SK-N-SH (cell line): ENCODE data around the gene PROC. TPM values are rescaled to one million over a fixed set of nuclear protein-coding genes. Genes with fewer than 3 reads are reported as not detected.

Experiments used
- CTCF ChIA-PET: fragments of 300-600, 350-600 bp; formaldehyde crosslinking; extraction: SDS; loops from one replicate; lab custom pipeline; 2021; lab: Yijun Ruan, JAX
- POLR2A ChIA-PET: fragments of 350-600 bp; sonication (Branson Sonifier 250); formaldehyde crosslinking; extraction: SDS; loops from one replicate; lab custom pipeline; 2020; ENCODE audit warnings: antibody characterized with exemption, inconsistent platforms; lab: Yijun Ruan, JAX
- DNase-seq: peaks from one replicate; pipeline ENCODE4 v3.0.0; 2012
- H2AFZ ChIP-seq: fragments of 200-600 bp; sonication (generic); 2 replicates; pipeline ENCODE4 v1.8.1; 2016; ENCODE audit warnings: antibody characterized with exemption, mild to moderate bottlenecking, low read depth
- H3F3A ChIP-seq: fragments of 200-600 bp; sonication (generic); replicated peaks from 2 replicates; pipeline ENCODE3; 2016; ENCODE audit warnings: antibody characterized with exemption, mild to moderate bottlenecking; ENCODE audit not compliant: insufficient read depth
- H3K27ac ChIP-seq, 2 experiments: fragments of 200-500 bp in 1 of 2; fragments of 200-600 bp in 1 of 2; sonication (Bioruptor generic) in 1 of 2; sonication (generic), shearing (Covaris generic) in 1 of 2; 2 replicates each; pipeline versions ENCODE4 v1.5.1 to v1.6.1; 2014 to 2016; ENCODE audit warnings: low read depth in 2 of 2, inconsistent platforms in 1 of 2, low read length in 1 of 2, mild to moderate bottlenecking in 1 of 2, mixed read lengths in 1 of 2
- H3K27me3 ChIP-seq: fragments of 200-600 bp; sonication (generic), shearing (Covaris generic); 2 replicates; pipeline ENCODE4 v1.6.1; 2016; ENCODE audit warnings: mixed run types; ENCODE audit not compliant: insufficient read depth
- H3K36me3 ChIP-seq, 2 experiments: fragments of 200-500 bp in 1 of 2; fragments of 200-600 bp in 1 of 2; sonication (Bioruptor generic) in 1 of 2; sonication (generic) in 1 of 2; replicated peaks in 1 of 2; 2 replicates each; pipeline versions ENCODE3 to v1.5.1; 2014 to 2016; ENCODE audit warnings: low read length in 1 of 2, mild to moderate bottlenecking in 1 of 2; ENCODE audit not compliant: insufficient read depth in 2 of 2, control insufficient read depth in 1 of 2
- H3K4me1 ChIP-seq, 2 experiments: fragments of 200-500 bp in 1 of 2; fragments of 200-600 bp in 1 of 2; sonication (Bioruptor generic) in 1 of 2; sonication (generic), shearing (Covaris generic) in 1 of 2; 2 replicates each; pipeline versions ENCODE4 v1.5.1 to v1.6.1; 2014 to 2016; ENCODE audit warnings: low read depth in 1 of 2, low read length in 1 of 2, mixed run types in 1 of 2; ENCODE audit not compliant: insufficient read depth in 2 of 2, control insufficient read depth in 1 of 2
- H3K4me2 ChIP-seq: fragments of 200-600 bp; sonication (generic), shearing (Covaris generic); 2 replicates; pipeline ENCODE4 v1.6.1; 2017; ENCODE audit warnings: mixed run types
- H3K4me3 ChIP-seq, 2 experiments: fragments of 200-500 bp in 1 of 2; fragments of 200-600 bp in 1 of 2; sonication (Bioruptor generic) in 1 of 2; sonication (generic), shearing (Covaris generic) in 1 of 2; 2 replicates each; pipeline versions ENCODE4 v1.5.1 to v1.8.1; 2014 to 2016; ENCODE audit warnings: low read depth in 2 of 2, inconsistent platforms in 1 of 2, low read length in 1 of 2, mild to moderate bottlenecking in 1 of 2, mixed read lengths in 1 of 2, moderate library complexity in 1 of 2
- H3K79me2 ChIP-seq: fragments of 200-600 bp; sonication (generic); 2 replicates; pipeline ENCODE4 v1.8.1; 2017; ENCODE audit warnings: mild to moderate bottlenecking; ENCODE audit not compliant: insufficient read depth
- H3K9ac ChIP-seq: fragments of 200-600 bp; sonication (generic); 2 replicates; pipeline ENCODE4 v1.6.1; 2017; ENCODE audit warnings: mixed run types
- H3K9me2 ChIP-seq: fragments of 200-600 bp; sonication (generic); 2 replicates; pipeline ENCODE4 v1.6.1; 2017; ENCODE audit warnings: mixed run types
- H3K9me3 ChIP-seq: fragments of 200-600 bp; sonication (generic); 2 replicates; pipeline ENCODE4 v1.6.1; 2017; ENCODE audit warnings: mixed run types, mild to moderate bottlenecking, moderate library complexity
- H4K20me1 ChIP-seq: fragments of 200-600 bp; sonication (generic); 2 replicates; pipeline ENCODE4 v1.6.1; 2017; ENCODE audit warnings: mild to moderate bottlenecking, mixed run types; ENCODE audit not compliant: insufficient read depth
- CHD2 ChIP-seq: fragments of 150-350 bp; IDR thresholded peaks from 2 replicates; pipeline ENCODE4 v1.6.1; 2018; ENCODE audit warnings: low read length; ENCODE audit not compliant: partially characterized antibody
- ELF1 ChIP-seq: IDR thresholded peaks from 2 replicates; pipeline ENCODE4 v1.4.0; 2012
- FOXM1 ChIP-seq: IDR thresholded peaks from 2 replicates; pipeline ENCODE4 v1.4.0; 2012; ENCODE audit warnings: low read depth, mild to moderate bottlenecking
- NFIC ChIP-seq: IDR thresholded peaks from 2 replicates; pipeline ENCODE4 v1.4.0; 2012; ENCODE audit warnings: borderline replicate concordance
- POLR2AphosphoS5 ChIP-seq: IDR thresholded peaks from 2 replicates; pipeline ENCODE4 v1.6.1; 2012; ENCODE audit warnings: low read depth, low read length
- RCOR1 ChIP-seq: fragments of 150-350 bp; IDR thresholded peaks from 2 replicates; pipeline ENCODE4 v1.6.1; 2017; ENCODE audit warnings: antibody characterized with exemption, low read length
- REST ChIP-seq: IDR thresholded peaks from 2 replicates; pipeline ENCODE4 v1.6.1; 2012; ENCODE audit warnings: mild to moderate bottlenecking, low read depth, low read length, moderate library complexity
- RXRA ChIP-seq: IDR thresholded peaks from 2 replicates; pipeline ENCODE4 v1.4.0; 2012; ENCODE audit warnings: low read depth, mild to moderate bottlenecking, borderline replicate concordance
- TAF1 ChIP-seq: IDR thresholded peaks from 2 replicates; pipeline ENCODE4 v1.6.1; 2012; ENCODE audit warnings: low read depth, mild to moderate bottlenecking, low read length, moderate library complexity, borderline replicate concordance
- YY1 ChIP-seq: IDR thresholded peaks from 2 replicates; pipeline ENCODE4 v1.4.0; 2012; ENCODE audit warnings: low read depth, mild to moderate bottlenecking
- WGBS: methylation state at CpG from one replicate; pipeline ENCODE4 v1.1.6; 2017; ENCODE audit warnings: low lambda C conversion rate; 5-methylcytosine and 5-hydroxymethylcytosine counted together
- polyA plus RNA-seq, 3 experiments: library from polyadenylated mRNA; depleted of rRNA; stranded (reverse); fragments of >200 nt; gene quantifications; 2 replicates each; pipeline ENCODE4 v1.2.3, GENCODE V29; 2012
- TF ChIP-seq, protein P1 (sequence below): fragments of 200-600 bp; sonication (generic); IDR thresholded peaks from 2 replicates; pipeline ENCODE4 v1.6.1; 2017; ENCODE audit warnings: antibody characterized with exemption, mild to moderate bottlenecking, moderate library complexity

Gene PROC
- polyA plus RNA-seq, 1 of the 3 experiments (the other 2 are of a cell fraction): 0.10 TPM

DNA sequence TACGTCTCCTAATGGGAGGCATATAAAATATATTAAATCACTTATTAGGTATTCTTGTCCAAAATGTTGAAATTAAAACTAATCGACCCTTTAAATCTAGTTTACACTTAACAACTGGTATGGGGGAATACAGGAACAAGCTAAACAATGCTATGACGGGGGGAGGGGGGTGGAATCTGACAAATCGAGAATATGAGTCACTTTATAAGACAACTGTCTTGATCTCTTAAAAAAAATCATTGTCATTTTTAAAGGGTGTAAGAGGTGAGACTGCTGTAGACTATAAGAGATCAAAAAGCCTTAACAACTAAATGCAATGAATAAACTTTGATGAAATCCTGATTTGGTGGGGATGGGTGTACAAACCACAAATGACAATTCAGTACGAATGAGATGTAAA, 36.5 kb upstream of the PROC start (continued):
- TF ChIP-seq, protein P1, sequence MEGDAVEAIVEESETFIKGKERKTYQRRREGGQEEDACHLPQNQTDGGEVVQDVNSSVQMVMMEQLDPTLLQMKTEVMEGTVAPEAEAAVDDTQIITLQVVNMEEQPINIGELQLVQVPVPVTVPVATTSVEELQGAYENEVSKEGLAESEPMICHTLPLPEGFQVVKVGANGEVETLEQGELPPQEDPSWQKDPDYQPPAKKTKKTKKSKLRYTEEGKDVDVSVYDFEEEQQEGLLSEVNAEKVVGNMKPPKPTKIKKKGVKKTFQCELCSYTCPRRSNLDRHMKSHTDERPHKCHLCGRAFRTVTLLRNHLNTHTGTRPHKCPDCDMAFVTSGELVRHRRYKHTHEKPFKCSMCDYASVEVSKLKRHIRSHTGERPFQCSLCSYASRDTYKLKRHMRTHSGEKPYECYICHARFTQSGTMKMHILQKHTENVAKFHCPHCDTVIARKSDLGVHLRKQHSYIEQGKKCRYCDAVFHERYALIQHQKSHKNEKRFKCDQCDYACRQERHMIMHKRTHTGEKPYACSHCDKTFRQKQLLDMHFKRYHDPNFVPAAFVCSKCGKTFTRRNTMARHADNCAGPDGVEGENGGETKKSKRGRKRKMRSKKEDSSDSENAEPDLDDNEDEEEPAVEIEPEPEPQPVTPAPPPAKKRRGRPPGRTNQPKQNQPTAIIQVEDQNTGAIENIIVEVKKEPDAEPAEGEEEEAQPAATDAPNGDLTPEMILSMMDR: no peak
- TF ChIP-seq CHD2 (no peak), NFIC (no peak), FOXM1 (no peak), TAF1 (no peak), POLR2AphosphoS5 (no peak), ELF1 (no peak)
- TF ChIP-seq, all 33 proteins: peak for 0

- no peaks in the 10 kb centered on the region for H3K27me3 ChIP-seq
- H3K4me1 ChIP-seq: peaks cover 10% of the 10 kb centered on the region in 2 experiments; a peak in 3 of 4 replicates
- H3K36me3 ChIP-seq: peaks cover 0 to 17% of the 10 kb centered on the region in 2 experiments
- no peaks in the 10 kb centered on the region for H3K9me3 ChIP-seq
- no peak overlapping the region for H3K4me2 ChIP-seq
- H3K4me3 ChIP-seq: no peak overlapping the region
- H3K9ac ChIP-seq: no peak overlapping the region
- H3K9me2 ChIP-seq: no peaks in the 10 kb centered on the region
- no peak overlapping the region for H3K27ac ChIP-seq
- ChIA-PET CTCF (interaction anchor here (1.1 kb wide), 1 partner anchor 13 kb away, joined by 3 read pairs; no protein-coding TSS in a partner anchor), POLR2A (no interaction called here)
- TF ChIP-seq REST (no peak), RXRA (no peak), YY1 (no peak), RCOR1 (no peak)
- H2AFZ ChIP-seq: no peak overlapping the region
- H3F3A ChIP-seq: peaks cover 6% of the 10 kb centered on the region
- no peak for DNase-seq
- WGBS: 86% methylated on average over 3 of the region's 3 CpGs
- H3K79me2 ChIP-seq: peaks cover 96% of the 10 kb centered on the region
- H4K20me1 ChIP-seq: peaks cover 70% of the 10 kb centered on the region
These were observed 35.4 kb upstream of the PROC start for GRCh38 chr2:127382831-127383230.
